Measurements from ENCODE around the gene PEX5L.

Gene PEX5L

GRCh38 chr3:179932674-179933073, 104.1 kb downstream of the PEX5L start:
- Histone ChIP-seq H3K4me1 (ENCODE audit: low read depth, poor library complexity, severe bottlenecking) (no peaks in the 10 kb centered on the region), H3K9ac (no peak overlapping the region), H4K20me1 (ENCODE audit: insufficient read depth) (no peaks in the 10 kb centered on the region), H3K27ac (no peak overlapping the region), H3K36me3 (ENCODE audit: insufficient read depth) (no peaks in the 10 kb centered on the region), H3K79me2 (ENCODE audit: insufficient read depth, low read depth) (no peaks in the 10 kb centered on the region), H3K4me2 (no peak overlapping the region), H2AFZ (ENCODE audit: low read depth) (no peak overlapping the region), H3K4me3 (IDR thresholded peaks at IDR 0.05; ENCODE audit: insufficient read depth, low read depth, low read length) (no peak overlapping the region), H3K27me3 (ENCODE audit: insufficient read depth, low read depth) (no peaks in the 10 kb centered on the region)
- no peak for TF ChIP-seq CTCF (conservative IDR thresholded peaks at IDR 0.05; ENCODE audit: low read depth, low read length)

- H3K36me3 ChIP-seq (ENCODE audit: insufficient read depth): no peaks in the 10 kb centered on the region
- no peak overlapping the region for H2AFZ ChIP-seq (ENCODE audit: low read depth)
- H3K79me2 ChIP-seq (ENCODE audit: insufficient read depth, low read depth): no peaks in the 10 kb centered on the region
- no peak overlapping the region for H3K27ac ChIP-seq
- H3K4me1 ChIP-seq (ENCODE audit: low read depth, poor library complexity, severe bottlenecking): no peaks in the 10 kb centered on the region
- no peaks in the 10 kb centered on the region for H3K27me3 ChIP-seq (ENCODE audit: insufficient read depth, low read depth)
- H3K4me3 ChIP-seq (IDR thresholded peaks at IDR 0.05; ENCODE audit: insufficient read depth, low read depth, low read length): no peak overlapping the region
- TF ChIP-seq CTCF (conservative IDR thresholded peaks at IDR 0.05; ENCODE audit: low read depth, low read length): peak; percentile 92
- no peaks in the 10 kb centered on the region for H4K20me1 ChIP-seq (ENCODE audit: insufficient read depth)
- no peak overlapping the region for H3K4me2 ChIP-seq
- H3K9ac ChIP-seq: no peak overlapping the region
Measured at GRCh38 chr3:179929091-179929529, 107.6 kb downstream of the PEX5L start.

GRCh38 chr3:179927191-179927590, 109.5 kb downstream of the PEX5L start:
- no peaks in the 10 kb centered on the region for H4K20me1 ChIP-seq (ENCODE audit: insufficient read depth)
- no peak overlapping the region for H3K4me2 ChIP-seq
- no peak for TF ChIP-seq CTCF (conservative IDR thresholded peaks at IDR 0.05; ENCODE audit: low read depth, low read length)
- no peak overlapping the region for H2AFZ ChIP-seq (ENCODE audit: low read depth)
- no peak overlapping the region for H3K27ac ChIP-seq
- H3K36me3 ChIP-seq (ENCODE audit: insufficient read depth): no peaks in the 10 kb centered on the region
- no peak overlapping the region for H3K9ac ChIP-seq
- no peaks in the 10 kb centered on the region for H3K4me1 ChIP-seq (ENCODE audit: low read depth, poor library complexity, severe bottlenecking)
- H3K27me3 ChIP-seq (ENCODE audit: insufficient read depth, low read depth): no peaks in the 10 kb centered on the region
- no peak overlapping the region for H3K4me3 ChIP-seq (IDR thresholded peaks at IDR 0.05; ENCODE audit: insufficient read depth, low read depth, low read length)
- H3K79me2 ChIP-seq (ENCODE audit: insufficient read depth, low read depth): no peaks in the 10 kb centered on the region

GRCh38 chr3:179921951-179922350, 114.8 kb downstream of the PEX5L start:
- Histone ChIP-seq H3K4me2 (no peak overlapping the region), H3K4me3 (IDR thresholded peaks at IDR 0.05; ENCODE audit: insufficient read depth, low read depth, low read length) (no peak overlapping the region), H3K36me3 (ENCODE audit: insufficient read depth) (no peaks in the 10 kb centered on the region), H3K27me3 (ENCODE audit: insufficient read depth, low read depth) (no peaks in the 10 kb centered on the region), H3K27ac (no peak overlapping the region), H3K4me1 (ENCODE audit: low read depth, poor library complexity, severe bottlenecking) (no peaks in the 10 kb centered on the region), H2AFZ (ENCODE audit: low read depth) (no peak overlapping the region), H3K79me2 (ENCODE audit: insufficient read depth, low read depth) (no peaks in the 10 kb centered on the region), H4K20me1 (ENCODE audit: insufficient read depth) (no peaks in the 10 kb centered on the region), H3K9ac (no peak overlapping the region)
- TF ChIP-seq CTCF (conservative IDR thresholded peaks at IDR 0.05; ENCODE audit: low read depth, low read length): no peak

Data from KMS-11 (cell line).